Heart left ventricle (tissue), 16 donors: ENCODE data around the gene PKD1. TPM values are rescaled to one million over a fixed set of nuclear protein-coding genes. Genes with fewer than 3 reads are reported as not detected.

Experiments used
- ATAC-seq, 4 donors: fragments of 200-7000 bp; cut with Tn5 transposase; one replicate each; pipeline ENCODE4 v1.9.1; 2020 to 2022; ENCODE audit warnings: moderate library complexity in 4 of 4, mild to moderate bottlenecking in 3 of 4, moderate number of reproducible peaks in 1 of 4
- DNase-seq, 5 donors: peaks; one replicate each; pipeline ENCODE4 v3.0.0-alpha.2; 2020
- H3K27ac ChIP-seq, 12 donors: fragments of 200-600 bp; sonication (generic) in 4 of 12; one replicate each; pipeline versions ENCODE4 v1.5.0 to v1.8.0; 2016 to 2022; ENCODE audit warnings: mild to moderate bottlenecking in 2 of 12
- H3K27me3 ChIP-seq, 9 donors: fragments of 200-600 bp; sonication (generic) in 2 of 9; one replicate each; pipeline versions ENCODE4 v1.5.1 to v1.8.0; 2016 to 2022; ENCODE audit warnings: mild to moderate bottlenecking in 3 of 9
- H3K36me3 ChIP-seq, 9 donors: fragments of 200-600 bp; sonication (generic) in 2 of 9; one replicate each; pipeline versions ENCODE4 v1.5.0 to v1.8.0; 2018 to 2022; ENCODE audit warnings: mild to moderate bottlenecking in 2 of 9
- H3K4me1 ChIP-seq, 12 donors: fragments of 200-600 bp; sonication (generic) in 4 of 12; one replicate each; pipeline versions ENCODE4 v1.5.0 to v1.8.0; 2016 to 2022; ENCODE audit warnings: mild to moderate bottlenecking in 3 of 12
- H3K4me3 ChIP-seq, 12 donors: fragments of 200-600 bp; sonication (generic) in 4 of 12; one replicate each; pipeline versions ENCODE4 v1.5.0 to v1.8.0; 2017 to 2022; ENCODE audit warnings: mild to moderate bottlenecking in 9 of 12, moderate library complexity in 4 of 12
- H3K9me3 ChIP-seq, 12 donors: fragments of 200-600 bp; sonication (generic) in 4 of 12; one replicate each; pipeline versions ENCODE4 v1.5.0 to v1.8.0; 2016 to 2022; ENCODE audit warnings: mild to moderate bottlenecking in 1 of 12
- CTCF ChIP-seq, 12 donors: fragments of 200-600 bp; sonication (generic) in 4 of 12; IDR thresholded peaks; one replicate each; pipeline versions ENCODE4 v1.5.0 to v1.8.0; 2018 to 2022; ENCODE audit warnings: antibody characterized with exemption in 12 of 12, mild to moderate bottlenecking in 5 of 12
- POLR2A ChIP-seq, 2 donors: fragments of 450-650 bp; IDR thresholded peaks; one replicate each; pipeline ENCODE4 v1.6.1; 2017; ENCODE audit warnings: antibody characterized with exemption in 2 of 2, mild to moderate bottlenecking in 2 of 2, moderate library complexity in 2 of 2
- WGBS, 4 donors: extraction: QIAGEN DNeasy Blood & Tissue Kit in 2 of 4; methylation state at CpG; one replicate each; pipeline versions ENCODE4 v1.1.5 to v1.1.7; 2013 to 2018; 5-methylcytosine and 5-hydroxymethylcytosine counted together
- intact Hi-C, 10 donors: fragments of 100-400 bp; cut with DNase I; formaldehyde crosslinking; loops; one replicate each; pipeline versions ENCODE4 v1.11.1 to v1.14.2; 2022
- polyA plus RNA-seq, 2 donors: library from polyadenylated mRNA; stranded (reverse); fragments of 200-250 nt; gene quantifications; one replicate each; pipeline ENCODE4 v1.2.3, GENCODE V29; 2013
- total RNA-seq, 9 donors: library from RNA; depleted of rRNA in 2 of 9; stranded (reverse); fragments of >200 nt in 2 of 9; fragmentation: NEBNext Ultra II Directional in 3 of 9; extraction: Animal tissue kit (Norgen Biotek cat#: 25700) in 3 of 9; gene quantifications; one replicate each; pipeline versions ENCODE4 v1.1.0 to v1.2.4, GENCODE V29; 2016 to 2023
- donor health status: ischemic (EF 13 %, LVEDD 7.1; RV severe dilation, severe dysfunction).
- donor health status: healthy with polysubstance abuse.
- donor health status: DM: no; HTN: yes; CAD: no.
- donor health status: DM: no; HTN: no; CAD: no.
- donor health status: ischemic (EF 25% LVEDD 6.9; RV normal size, moderate dysfunction).
- donor health status: ischemic (EF 25% LVEDD 5.7; RV mildly dilated, moderate dysfunction).
- donor health status: healthy.
- donor health status: DM: yes; HTN: yes; CAD: no.
- donor health status: ischemic (EF 35%, LVEDD 5.7; RV mildly dilated, moderate dysfunction).
- donor health status: nonischemic (EF 11% LVEDD 7.7; RV severe dilation, severe dysfunction).
- donor health status: DM: yes; HTN: yes; CAD: no.
- donor health status: PGD.
- donor health status: ischemic (EF 29% LVEDD 5.4; RV normal size, mild dysfunction).
- donor health status: nonischemic (EF 23%, LVEDD 6.1; RV moderate dilation, normal function).

The PKD1 gene
- total and polyA plus RNA-seq, 11 donors, result 64.9 to 441 (median 105) TPM

GRCh38 chr16:2054543-2055245 lies 81.0 kb downstream of the PKD1 start:
- peaks cover 0 to 90% (median 76%) of the 10 kb centered on the region in 9 donors for H3K36me3 ChIP-seq
- H3K4me3 ChIP-seq, result no peak overlapping the region

GRCh38 chr16:2053897-2054296 lies 81.8 kb downstream of the PKD1 start:
- Histone ChIP-seq H3K4me1 (peaks cover 0 to 10% (median 3%) of the 10 kb centered on the region in 12 donors), H3K4me3 (no peak overlapping the region), H3K36me3 (peaks cover 0 to 87% (median 73%) of the 10 kb centered on the region in 9 donors), H3K9me3 (no peaks in the 10 kb centered on the region), H3K27me3 (no peaks in the 10 kb centered on the region), H3K27ac (no peak overlapping the region)
- 89 to 96% (median 93%) methylated on average over 8 to 17 of the region's 17 CpGs for WGBS, 4 donors
- intact Hi-C loops, result loop anchor here in 1 of 10 donors (5.0 kb wide), 1 partner anchor 37 kb away; the partner anchor contains the start of gene NPW
- ATAC-seq, result peak in 1 of 4 donors; percentile 18
- no peak for TF ChIP-seq CTCF (IDR thresholded peaks at IDR 0.05)
- no peak for TF ChIP-seq POLR2A (IDR thresholded peaks at IDR 0.05)
- DNase-seq, result no peak

More at GRCh38 chr16:2054543-2055245, 81.0 kb downstream of the PKD1 start:
- intact Hi-C loops, result loop anchor here in 3 of 10 donors (5.0 kb wide), 2 partner anchors 32 to 37 kb away; partner anchors contain the start of gene NPW (in 1 of the 3)
- Histone ChIP-seq H3K27ac (no peak overlapping the region), H3K4me1 (peaks cover 0 to 3% (median 0%) of the 10 kb centered on the region in 12 donors), H3K27me3 (no peaks in the 10 kb centered on the region), H3K9me3 (no peaks in the 10 kb centered on the region)
- peak in 1 of 4 donors; percentile 9 for ATAC-seq
- TF ChIP-seq POLR2A (IDR thresholded peaks at IDR 0.05), result no peak
- TF ChIP-seq CTCF (IDR thresholded peaks at IDR 0.05), result no peak
- no peak for DNase-seq
- WGBS, 4 donors, result 92 to 97% (median 95%) methylated on average over 22 to 29 of the region's 29 CpGs

- H3K4me1 ChIP-seq, result peaks cover 0 to 15% (median 10%) of the 10 kb centered on the region in 12 donors
- intact Hi-C loops, result loop anchor here in 1 of 10 donors (5.0 kb wide), 1 partner anchor 36 kb away; the partner anchor contains the start of gene NPW
- H3K27me3 ChIP-seq, result no peaks in the 10 kb centered on the region
- ATAC-seq, result no peak
- no peak for DNase-seq
- 95 to 97% (median 96%) methylated on average over 18 to 21 of the region's 21 CpGs for WGBS, 4 donors
- H3K4me3 ChIP-seq, result no peak overlapping the region
- no peaks in the 10 kb centered on the region for H3K9me3 ChIP-seq
- H3K36me3 ChIP-seq, result peaks cover 0 to 80% (median 66%) of the 10 kb centered on the region in 9 donors
- H3K27ac ChIP-seq, result no peak overlapping the region
- TF ChIP-seq CTCF (IDR thresholded peaks at IDR 0.05), result no peak
- TF ChIP-seq POLR2A (IDR thresholded peaks at IDR 0.05), result no peak
Measured at GRCh38 chr16:2053211-2053610, 82.5 kb downstream of the PKD1 start.

GRCh38 chr16:2048116-2048543 lies 87.6 kb downstream of the PKD1 start:
- DNase-seq (peak in 1 of 5 donors; percentile 60), ATAC-seq (no peak)
- Histone ChIP-seq H3K4me3 (peak overlapping the region; percentile 71 to 99 (median 91)), H3K27me3 (no peaks in the 10 kb centered on the region), H3K9me3 (no peaks in the 10 kb centered on the region), H3K36me3 (peaks cover 0 to 33% (median 30%) of the 10 kb centered on the region in 9 donors), H3K27ac (peak overlapping the region; percentile 36 to 94 (median 86)), H3K4me1 (peaks cover 14 to 55% (median 43%) of the 10 kb centered on the region in 12 donors)
- TF ChIP-seq POLR2A (IDR thresholded peaks at IDR 0.05) (no peak), CTCF (IDR thresholded peaks at IDR 0.05) (no peak)
- 1 to 2% (median 1%) methylated on average over 15 to 30 of the region's 30 CpGs for WGBS, 4 donors
- intact Hi-C loops, result loop anchor here in 1 of 10 donors (1.0 kb wide), 1 partner anchor 16 kb away; no protein-coding TSS in a partner anchor
